Colonic mucosa (tissue), 4 donors: ENCODE measurements around the gene PKD2. TPM values are rescaled to one million over a fixed set of nuclear protein-coding genes. Genes with fewer than 3 reads are reported as not detected.

Source experiments
- DNase-seq: peaks from one replicate; pipeline ENCODE4 v3.0.0-alpha.2; 2020
- H3K27ac ChIP-seq: fragments of 200-600 bp; one replicate; pipeline ENCODE4 v1.8.0; 2021
- H3K27me3 ChIP-seq: fragments of 200-600 bp; one replicate; pipeline ENCODE4 v1.8.0; 2021
- H3K36me3 ChIP-seq: fragments of 200-600 bp; one replicate; pipeline ENCODE4 v1.8.0; 2021
- H3K4me1 ChIP-seq: fragments of 200-600 bp; one replicate; pipeline ENCODE4 v1.8.0; 2021; ENCODE audit warnings: mild to moderate bottlenecking
- H3K4me3 ChIP-seq: fragments of 200-600 bp; one replicate; pipeline ENCODE4 v1.8.0; 2021
- H3K9ac ChIP-seq, 2 donors: one replicate each; pipeline ENCODE4 v1.7.0; 2013; ENCODE audit warnings: control low read depth in 2 of 2, low read depth in 2 of 2, low read length in 2 of 2
- H3K9me3 ChIP-seq: fragments of 200-600 bp; one replicate; pipeline ENCODE4 v1.8.0; 2021
- intact Hi-C: fragments of 100-400 bp; cut with DNase I; formaldehyde crosslinking; loops from one replicate; pipeline ENCODE4 v1.14.1; 2022
- total RNA-seq, 2 donors: library from RNA; stranded (reverse); fragmentation: NEBNext Ultra II Directional in 1 of 2; extraction: Animal tissue kit (Norgen Biotek cat#: 25700) in 1 of 2; gene quantifications; one replicate each; pipeline ENCODE4 v1.2.1, GENCODE V29; 2021
- TF ChIP-seq, protein P1 (sequence below): fragments of 200-600 bp; IDR thresholded peaks from one replicate; pipeline ENCODE4 v1.8.0; 2022; ENCODE audit warnings: antibody characterized with exemption, mild to moderate bottlenecking
- donor health status: healthy.
- donor health status: DM: no; HTN: no; CAD: no.
- donor health status: DM: no; HTN: no; CAD: no.

The PKD2 gene
- total RNA-seq, 2 donors from 2014 or later: 5.9 to 9.2 TPM

DNA sequence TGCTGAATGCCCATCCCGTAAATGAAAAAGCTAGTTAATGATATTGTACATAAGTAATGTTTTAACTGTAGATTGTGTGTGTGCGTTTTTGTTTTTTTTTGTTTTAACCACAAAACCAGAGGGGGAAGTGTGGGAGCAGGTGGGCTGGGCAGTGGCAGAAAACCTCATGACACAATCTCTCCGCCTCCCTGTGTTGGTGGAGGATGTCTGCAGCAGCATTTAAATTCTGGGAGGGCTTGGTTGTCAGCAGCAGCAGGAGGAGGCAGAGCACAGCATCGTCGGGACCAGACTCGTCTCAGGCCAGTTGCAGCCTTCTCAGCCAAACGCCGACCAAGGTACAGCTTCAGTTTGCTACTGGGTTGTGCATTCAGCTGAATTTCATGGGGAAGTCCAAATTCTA is 32.0 kb upstream of the PKD2 start, which contains the start of gene SPP1:
TSS of gene SPP1 (plus strand) at position 249 of the 400 bp plus-strand sequence. CDS start 1,182 bp downstream, outside the sequence.
- intact Hi-C loops: no loop called here
- H3K27me3 ChIP-seq: no peaks in the 10 kb centered on the region
- no peaks in the 10 kb centered on the region for H3K36me3 ChIP-seq
- no peak within 1 kb of the TSS for H3K27ac ChIP-seq
- TF ChIP-seq, protein P1, sequence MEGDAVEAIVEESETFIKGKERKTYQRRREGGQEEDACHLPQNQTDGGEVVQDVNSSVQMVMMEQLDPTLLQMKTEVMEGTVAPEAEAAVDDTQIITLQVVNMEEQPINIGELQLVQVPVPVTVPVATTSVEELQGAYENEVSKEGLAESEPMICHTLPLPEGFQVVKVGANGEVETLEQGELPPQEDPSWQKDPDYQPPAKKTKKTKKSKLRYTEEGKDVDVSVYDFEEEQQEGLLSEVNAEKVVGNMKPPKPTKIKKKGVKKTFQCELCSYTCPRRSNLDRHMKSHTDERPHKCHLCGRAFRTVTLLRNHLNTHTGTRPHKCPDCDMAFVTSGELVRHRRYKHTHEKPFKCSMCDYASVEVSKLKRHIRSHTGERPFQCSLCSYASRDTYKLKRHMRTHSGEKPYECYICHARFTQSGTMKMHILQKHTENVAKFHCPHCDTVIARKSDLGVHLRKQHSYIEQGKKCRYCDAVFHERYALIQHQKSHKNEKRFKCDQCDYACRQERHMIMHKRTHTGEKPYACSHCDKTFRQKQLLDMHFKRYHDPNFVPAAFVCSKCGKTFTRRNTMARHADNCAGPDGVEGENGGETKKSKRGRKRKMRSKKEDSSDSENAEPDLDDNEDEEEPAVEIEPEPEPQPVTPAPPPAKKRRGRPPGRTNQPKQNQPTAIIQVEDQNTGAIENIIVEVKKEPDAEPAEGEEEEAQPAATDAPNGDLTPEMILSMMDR: no peak
- H3K4me1 ChIP-seq: no peaks in the 10 kb centered on the region
- DNase-seq: no peak
- H3K9me3 ChIP-seq: no peaks in the 10 kb centered on the region
- H3K4me3 ChIP-seq: no peak within 1 kb of the TSS
- no peak within 1 kb of the TSS for H3K9ac ChIP-seq

DNA sequence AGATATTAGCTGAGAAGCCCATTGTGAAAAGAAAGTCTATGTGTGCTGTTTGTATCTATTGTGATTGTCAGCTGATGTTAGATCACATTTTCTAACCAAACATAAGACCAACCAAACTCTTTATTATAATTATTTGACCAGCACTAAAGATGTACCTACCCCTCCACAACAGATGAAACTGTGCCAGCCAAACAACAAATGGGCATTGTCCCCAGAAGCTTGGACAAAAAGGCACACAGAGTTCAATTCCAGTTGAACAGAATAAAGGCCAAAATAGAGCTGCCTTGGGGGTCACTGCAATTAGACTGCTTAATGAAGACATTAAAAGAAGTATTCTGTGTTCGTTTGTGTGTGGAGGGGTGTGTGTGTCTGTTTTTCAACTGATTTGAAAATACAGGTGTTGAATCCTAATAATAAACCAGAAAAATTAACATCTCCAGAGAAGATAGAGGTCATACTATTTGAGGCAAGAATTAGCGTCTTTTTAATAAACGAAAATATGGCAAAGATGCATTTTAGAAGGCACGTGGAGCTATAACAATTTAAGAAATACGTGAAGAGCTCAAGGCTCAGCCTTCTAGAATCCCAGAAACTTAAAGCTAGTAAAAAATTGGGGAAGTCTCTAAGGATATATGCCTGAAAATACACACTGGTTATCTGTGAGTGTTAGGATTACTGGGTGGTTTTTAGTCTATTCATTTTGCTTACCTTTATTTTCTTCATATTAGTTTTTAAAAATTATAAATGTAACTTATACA is 29.7 kb upstream of the PKD2 start:
- TF ChIP-seq, protein P1: no peak
- Histone ChIP-seq H3K9me3 (no peaks in the 10 kb centered on the region), H3K9ac (no peak overlapping the region), H3K27me3 (no peaks in the 10 kb centered on the region), H3K27ac (no peak overlapping the region), H3K4me1 (no peaks in the 10 kb centered on the region), H3K36me3 (no peaks in the 10 kb centered on the region), H3K4me3 (no peak overlapping the region)
- intact Hi-C loops: no loop called here
- no peak for DNase-seq

DNA sequence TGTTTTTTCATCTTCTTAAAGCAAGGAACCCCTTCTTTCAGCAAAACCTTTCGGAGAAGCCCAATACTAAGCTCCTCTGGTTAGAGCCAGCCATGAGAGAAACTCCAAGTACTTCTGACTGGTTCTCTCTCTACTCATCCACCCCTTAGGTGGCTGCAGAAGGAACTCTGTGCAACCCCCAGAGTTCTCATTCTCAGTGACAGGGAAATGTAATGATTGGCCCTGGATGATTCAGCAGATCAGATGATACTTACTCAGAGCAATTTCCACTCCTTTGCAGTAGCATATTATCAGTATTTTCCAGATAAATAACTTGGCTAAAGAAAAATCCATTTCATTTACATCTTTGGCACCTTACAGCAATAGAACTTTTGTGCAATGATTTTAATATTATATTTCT is 28.8 kb upstream of the PKD2 start:
- no peaks in the 10 kb centered on the region for H3K36me3 ChIP-seq
- no peaks in the 10 kb centered on the region for H3K27me3 ChIP-seq
- H3K27ac ChIP-seq: no peak overlapping the region
- no peak overlapping the region for H3K9ac ChIP-seq
- TF ChIP-seq, protein P1: no peak
- no peaks in the 10 kb centered on the region for H3K9me3 ChIP-seq
- intact Hi-C loops: no loop called here
- no peak for DNase-seq
- H3K4me3 ChIP-seq: no peak overlapping the region
- H3K4me1 ChIP-seq: no peaks in the 10 kb centered on the region

DNA sequence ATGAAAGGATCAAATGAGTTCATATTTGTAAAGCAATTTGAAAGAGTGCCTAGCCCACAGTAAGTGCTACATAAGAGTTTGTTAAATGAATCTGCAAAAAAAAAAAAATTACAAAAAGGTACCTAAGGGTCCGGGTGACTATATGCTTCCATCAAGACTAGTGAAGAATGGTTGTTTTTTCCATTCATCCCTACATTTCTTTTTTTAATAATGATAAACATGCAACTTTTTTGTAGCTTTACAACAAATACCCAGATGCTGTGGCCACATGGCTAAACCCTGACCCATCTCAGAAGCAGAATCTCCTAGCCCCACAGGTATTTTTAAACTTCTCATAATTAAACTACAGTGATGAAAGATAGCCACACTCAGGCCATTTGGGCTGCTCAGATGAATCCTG is 27.6 kb upstream of the PKD2 start:
- no peaks in the 10 kb centered on the region for H3K4me1 ChIP-seq
- no peak overlapping the region for H3K9ac ChIP-seq
- TF ChIP-seq, protein P1: no peak
- no peaks in the 10 kb centered on the region for H3K27me3 ChIP-seq
- no peak overlapping the region for H3K27ac ChIP-seq
- intact Hi-C loops: no loop called here
- no peak for DNase-seq
- H3K4me3 ChIP-seq: no peak overlapping the region
- H3K36me3 ChIP-seq: no peaks in the 10 kb centered on the region
- no peaks in the 10 kb centered on the region for H3K9me3 ChIP-seq

DNA sequence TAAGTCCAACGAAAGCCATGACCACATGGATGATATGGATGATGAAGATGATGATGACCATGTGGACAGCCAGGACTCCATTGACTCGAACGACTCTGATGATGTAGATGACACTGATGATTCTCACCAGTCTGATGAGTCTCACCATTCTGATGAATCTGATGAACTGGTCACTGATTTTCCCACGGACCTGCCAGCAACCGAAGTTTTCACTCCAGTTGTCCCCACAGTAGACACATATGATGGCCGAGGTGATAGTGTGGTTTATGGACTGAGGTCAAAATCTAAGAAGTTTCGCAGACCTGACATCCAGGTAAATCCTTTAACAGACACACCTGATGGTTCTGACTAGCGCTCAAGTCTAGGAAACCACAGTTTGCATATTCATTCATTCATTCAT is 25.9 kb upstream of the PKD2 start:
- Histone ChIP-seq H3K4me3 (no peak overlapping the region), H3K9me3 (no peaks in the 10 kb centered on the region), H3K36me3 (no peaks in the 10 kb centered on the region), H3K27me3 (no peaks in the 10 kb centered on the region), H3K4me1 (no peaks in the 10 kb centered on the region), H3K9ac (no peak overlapping the region), H3K27ac (no peak overlapping the region)
- intact Hi-C loops: no loop called here
- DNase-seq: no peak
- TF ChIP-seq, protein P1: no peak
